ENCODE data around the gene ARAP2.

Gene ARAP2, protein sequence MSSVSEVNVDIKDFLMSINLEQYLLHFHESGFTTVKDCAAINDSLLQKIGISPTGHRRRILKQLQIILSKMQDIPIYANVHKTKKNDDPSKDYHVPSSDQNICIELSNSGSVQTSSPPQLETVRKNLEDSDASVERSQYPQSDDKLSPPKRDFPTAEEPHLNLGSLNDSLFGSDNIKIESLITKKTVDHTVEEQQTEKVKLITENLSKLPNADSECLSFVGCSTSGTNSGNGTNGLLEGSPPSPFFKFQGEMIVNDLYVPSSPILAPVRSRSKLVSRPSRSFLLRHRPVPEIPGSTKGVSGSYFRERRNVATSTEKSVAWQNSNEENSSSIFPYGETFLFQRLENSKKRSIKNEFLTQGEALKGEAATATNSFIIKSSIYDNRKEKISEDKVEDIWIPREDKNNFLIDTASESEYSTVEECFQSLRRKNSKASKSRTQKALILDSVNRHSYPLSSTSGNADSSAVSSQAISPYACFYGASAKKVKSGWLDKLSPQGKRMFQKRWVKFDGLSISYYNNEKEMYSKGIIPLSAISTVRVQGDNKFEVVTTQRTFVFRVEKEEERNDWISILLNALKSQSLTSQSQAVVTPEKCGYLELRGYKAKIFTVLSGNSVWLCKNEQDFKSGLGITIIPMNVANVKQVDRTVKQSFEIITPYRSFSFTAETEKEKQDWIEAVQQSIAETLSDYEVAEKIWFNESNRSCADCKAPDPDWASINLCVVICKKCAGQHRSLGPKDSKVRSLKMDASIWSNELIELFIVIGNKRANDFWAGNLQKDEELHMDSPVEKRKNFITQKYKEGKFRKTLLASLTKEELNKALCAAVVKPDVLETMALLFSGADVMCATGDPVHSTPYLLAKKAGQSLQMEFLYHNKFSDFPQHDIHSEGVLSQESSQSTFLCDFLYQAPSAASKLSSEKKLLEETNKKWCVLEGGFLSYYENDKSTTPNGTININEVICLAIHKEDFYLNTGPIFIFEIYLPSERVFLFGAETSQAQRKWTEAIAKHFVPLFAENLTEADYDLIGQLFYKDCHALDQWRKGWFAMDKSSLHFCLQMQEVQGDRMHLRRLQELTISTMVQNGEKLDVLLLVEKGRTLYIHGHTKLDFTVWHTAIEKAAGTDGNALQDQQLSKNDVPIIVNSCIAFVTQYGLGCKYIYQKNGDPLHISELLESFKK (N-terminal part only)

DNA sequence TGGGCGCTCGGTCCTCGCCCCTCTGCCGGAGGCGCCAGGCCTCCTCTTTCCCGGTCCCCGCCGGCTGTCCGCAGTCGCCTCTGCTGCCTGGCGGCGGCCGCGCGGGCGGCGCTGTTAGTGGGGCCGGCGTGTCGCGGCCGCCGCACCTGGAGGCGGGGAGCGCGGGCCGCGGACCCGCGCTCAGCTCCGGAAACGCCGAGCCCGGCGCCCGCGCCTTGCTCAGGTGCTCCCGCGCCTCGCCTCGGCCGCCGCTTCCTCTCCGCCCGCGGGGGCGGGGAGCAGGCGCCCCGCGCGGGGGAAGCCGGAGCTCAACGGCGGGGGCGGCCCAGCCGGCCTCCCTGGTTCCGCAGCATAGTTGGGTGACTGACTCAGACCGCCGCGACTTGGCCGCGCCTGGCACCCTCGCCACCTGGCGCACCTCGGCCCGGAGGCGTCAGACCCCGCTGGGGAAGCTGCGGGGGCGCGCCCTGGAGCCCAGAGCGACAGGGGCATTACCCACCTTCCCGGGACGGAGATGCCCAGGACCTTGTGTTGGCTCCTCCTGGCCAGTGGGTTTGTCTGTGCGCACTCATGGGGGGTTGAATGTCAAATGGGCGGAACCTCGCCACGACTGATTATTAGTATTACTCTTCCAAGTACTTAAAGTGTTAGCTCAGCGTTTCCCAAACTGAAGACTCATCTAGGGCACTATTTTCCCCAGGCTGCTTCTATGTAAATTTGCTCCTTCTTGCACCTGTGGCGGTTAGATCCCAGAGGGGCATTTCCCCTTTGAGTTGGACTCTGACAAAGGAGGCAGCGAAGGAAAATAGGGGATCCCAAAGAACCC lies at the start of gene ARAP2:
Gene ARAP2, minus strand, starts transcription at position 258 of the 826 bp plus-strand sequence. CDS start 15,028 bp downstream, outside the sequence.
- H3K4me1 Mint-ChIP-seq: peaks cover 14% of the 10 kb centered on the region
- H3K4me3 Mint-ChIP-seq: peak within 1 kb of the TSS; percentile 85
- H3K36me3 Mint-ChIP-seq (ENCODE audit: low read depth): no peaks in the 10 kb centered on the region
- TF ChIP-seq, protein P1, sequence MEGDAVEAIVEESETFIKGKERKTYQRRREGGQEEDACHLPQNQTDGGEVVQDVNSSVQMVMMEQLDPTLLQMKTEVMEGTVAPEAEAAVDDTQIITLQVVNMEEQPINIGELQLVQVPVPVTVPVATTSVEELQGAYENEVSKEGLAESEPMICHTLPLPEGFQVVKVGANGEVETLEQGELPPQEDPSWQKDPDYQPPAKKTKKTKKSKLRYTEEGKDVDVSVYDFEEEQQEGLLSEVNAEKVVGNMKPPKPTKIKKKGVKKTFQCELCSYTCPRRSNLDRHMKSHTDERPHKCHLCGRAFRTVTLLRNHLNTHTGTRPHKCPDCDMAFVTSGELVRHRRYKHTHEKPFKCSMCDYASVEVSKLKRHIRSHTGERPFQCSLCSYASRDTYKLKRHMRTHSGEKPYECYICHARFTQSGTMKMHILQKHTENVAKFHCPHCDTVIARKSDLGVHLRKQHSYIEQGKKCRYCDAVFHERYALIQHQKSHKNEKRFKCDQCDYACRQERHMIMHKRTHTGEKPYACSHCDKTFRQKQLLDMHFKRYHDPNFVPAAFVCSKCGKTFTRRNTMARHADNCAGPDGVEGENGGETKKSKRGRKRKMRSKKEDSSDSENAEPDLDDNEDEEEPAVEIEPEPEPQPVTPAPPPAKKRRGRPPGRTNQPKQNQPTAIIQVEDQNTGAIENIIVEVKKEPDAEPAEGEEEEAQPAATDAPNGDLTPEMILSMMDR (IDR thresholded peaks at IDR 0.05): no peak
- no peak within 1 kb of the TSS for H3K27ac Mint-ChIP-seq
- no peaks in the 10 kb centered on the region for H3K9me3 Mint-ChIP-seq
- DNase-seq: peak; percentile 59
- peaks cover 71% of the 10 kb centered on the region for H3K27me3 Mint-ChIP-seq (ENCODE audit: low read depth, poor library complexity)

DNA sequence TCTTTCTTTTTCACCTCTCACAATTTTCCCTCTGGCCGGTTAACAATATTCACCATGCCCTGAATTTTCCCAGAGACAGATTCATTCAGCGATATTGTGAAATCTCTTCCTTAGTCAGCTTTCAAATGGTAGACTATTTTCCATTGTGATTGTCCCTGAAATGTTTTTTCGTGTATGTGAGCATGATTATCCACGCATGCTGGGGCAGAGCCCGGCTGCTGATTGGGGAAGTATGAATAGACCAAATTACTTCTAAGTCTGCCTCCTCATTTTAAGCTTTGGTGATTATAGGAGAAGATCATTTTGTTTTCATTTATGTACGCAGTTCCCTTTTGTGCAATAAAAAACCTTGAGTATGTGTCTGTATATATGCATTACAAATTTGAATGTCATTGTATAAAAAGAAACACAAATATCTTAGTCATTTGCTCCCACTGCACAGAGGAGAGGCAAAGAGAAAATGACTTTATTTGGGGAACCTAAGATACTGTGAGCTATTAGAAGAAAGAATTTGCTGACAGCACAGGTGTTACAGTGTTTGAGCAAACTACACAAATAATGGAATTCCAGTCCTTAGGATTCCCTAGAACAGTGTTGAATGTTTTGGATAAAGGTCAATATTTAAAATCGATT lies 48.4 kb upstream of the ARAP2 start:
- Mint-ChIP-seq H3K36me3 (ENCODE audit: low read depth) (no peaks in the 10 kb centered on the region), H3K4me3 (no peak overlapping the region), H3K4me1 (no peaks in the 10 kb centered on the region), H3K27ac (no peak overlapping the region), H3K27me3 (ENCODE audit: low read depth, poor library complexity) (peaks cover 6% of the 10 kb centered on the region), H3K9me3 (no peaks in the 10 kb centered on the region)
- DNase-seq: no peak
- TF ChIP-seq, protein P1 (IDR thresholded peaks at IDR 0.05): no peak

DNA sequence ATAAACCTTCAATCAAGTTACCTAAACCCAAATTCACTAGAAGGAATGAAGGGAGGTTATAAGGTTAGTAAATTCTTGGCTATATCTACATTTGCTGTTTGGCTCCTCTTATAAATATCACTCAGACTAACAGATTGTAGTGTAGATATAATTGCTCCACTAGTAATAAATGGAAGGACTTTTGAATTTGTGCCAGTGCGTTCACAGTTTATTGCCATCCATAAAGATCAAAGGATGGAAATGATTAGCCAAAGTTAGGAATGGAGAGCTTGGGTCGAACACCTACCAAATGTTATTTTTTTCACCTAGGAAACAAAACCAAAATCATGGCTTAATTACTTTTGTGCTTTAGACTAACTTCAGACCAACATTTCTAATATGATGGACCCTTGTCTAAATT lies 46.3 kb upstream of the ARAP2 start:
- Mint-ChIP-seq H3K36me3 (ENCODE audit: low read depth) (no peaks in the 10 kb centered on the region), H3K4me1 (no peaks in the 10 kb centered on the region), H3K4me3 (no peak overlapping the region), H3K9me3 (no peaks in the 10 kb centered on the region), H3K27me3 (ENCODE audit: low read depth, poor library complexity) (peaks cover 6% of the 10 kb centered on the region), H3K27ac (no peak overlapping the region)
- TF ChIP-seq, protein P1 (IDR thresholded peaks at IDR 0.05): no peak
- DNase-seq: no peak

DNA sequence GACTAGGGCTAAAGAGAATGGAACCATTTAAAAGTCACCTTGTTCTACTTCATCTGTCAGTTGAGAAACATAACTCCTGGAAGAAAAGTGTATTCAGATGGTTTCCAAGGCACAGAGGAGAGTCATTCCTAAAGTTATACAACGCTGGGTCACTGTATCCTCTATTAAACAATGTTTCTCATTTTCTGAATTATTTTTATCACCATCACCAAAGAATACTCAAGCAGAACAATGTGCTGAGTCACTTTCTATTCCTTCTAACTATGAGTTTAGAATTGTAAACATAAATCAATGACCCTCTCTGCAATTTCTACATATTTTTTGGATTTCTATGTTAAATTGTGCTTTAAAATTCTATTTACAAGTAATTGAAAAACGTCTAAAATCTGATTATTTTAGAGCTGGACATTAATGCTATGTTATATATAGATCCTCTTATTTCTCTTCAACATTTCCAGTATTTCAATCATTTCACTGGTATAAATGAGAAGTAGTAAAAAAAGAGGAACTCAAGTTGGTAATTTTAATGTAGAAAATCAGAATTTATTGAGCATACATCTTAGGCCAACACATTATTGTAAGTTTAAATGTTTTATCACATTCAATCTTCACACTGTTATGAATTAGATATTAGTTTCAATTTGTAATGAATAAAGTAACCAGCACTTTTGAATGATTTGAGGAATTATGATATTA lies 44.6 kb upstream of the ARAP2 start:
- no peak for DNase-seq
- TF ChIP-seq, protein P1 (IDR thresholded peaks at IDR 0.05): no peak
- H3K4me3 Mint-ChIP-seq: no peak overlapping the region
- H3K27ac Mint-ChIP-seq: no peak overlapping the region
- H3K4me1 Mint-ChIP-seq: no peaks in the 10 kb centered on the region
- H3K9me3 Mint-ChIP-seq: no peaks in the 10 kb centered on the region
- peaks cover 6% of the 10 kb centered on the region for H3K27me3 Mint-ChIP-seq (ENCODE audit: low read depth, poor library complexity)
- H3K36me3 Mint-ChIP-seq (ENCODE audit: low read depth): no peaks in the 10 kb centered on the region
